ENCODE results near the gene EXOSC3. TPM values are rescaled to one million over a fixed set of nuclear protein-coding genes. Genes with fewer than 3 reads are reported as not detected.

Gene EXOSC3
- total and polyA plus RNA-seq, 2 of the 13 experiments (the other 11 are each of a cell fraction or from before 2014, with no cell fraction given), result 17.5 to 68.7 TPM

DNA sequence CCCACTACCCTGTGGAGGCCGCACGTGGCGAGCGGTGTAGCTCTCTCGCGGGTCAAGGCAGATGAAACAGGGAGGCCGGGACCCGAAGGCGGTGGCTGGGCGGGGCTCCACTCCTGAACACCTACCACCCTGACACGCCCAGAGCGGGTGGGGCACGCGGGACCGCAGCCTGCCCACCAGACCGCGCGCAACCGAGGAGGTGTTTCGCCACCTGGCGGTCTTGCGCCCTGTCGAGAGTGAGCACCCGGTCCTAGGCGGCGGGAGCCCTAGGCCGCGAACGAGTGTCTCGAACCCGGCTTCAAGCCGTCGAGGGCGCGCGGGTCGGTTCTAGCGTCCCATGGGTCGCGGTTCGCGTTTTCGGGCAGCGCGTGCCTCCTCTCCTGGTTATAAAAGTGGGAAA, 2.2 kb upstream of the EXOSC3 start (continued):
- TF ChIP-seq, protein P1, sequence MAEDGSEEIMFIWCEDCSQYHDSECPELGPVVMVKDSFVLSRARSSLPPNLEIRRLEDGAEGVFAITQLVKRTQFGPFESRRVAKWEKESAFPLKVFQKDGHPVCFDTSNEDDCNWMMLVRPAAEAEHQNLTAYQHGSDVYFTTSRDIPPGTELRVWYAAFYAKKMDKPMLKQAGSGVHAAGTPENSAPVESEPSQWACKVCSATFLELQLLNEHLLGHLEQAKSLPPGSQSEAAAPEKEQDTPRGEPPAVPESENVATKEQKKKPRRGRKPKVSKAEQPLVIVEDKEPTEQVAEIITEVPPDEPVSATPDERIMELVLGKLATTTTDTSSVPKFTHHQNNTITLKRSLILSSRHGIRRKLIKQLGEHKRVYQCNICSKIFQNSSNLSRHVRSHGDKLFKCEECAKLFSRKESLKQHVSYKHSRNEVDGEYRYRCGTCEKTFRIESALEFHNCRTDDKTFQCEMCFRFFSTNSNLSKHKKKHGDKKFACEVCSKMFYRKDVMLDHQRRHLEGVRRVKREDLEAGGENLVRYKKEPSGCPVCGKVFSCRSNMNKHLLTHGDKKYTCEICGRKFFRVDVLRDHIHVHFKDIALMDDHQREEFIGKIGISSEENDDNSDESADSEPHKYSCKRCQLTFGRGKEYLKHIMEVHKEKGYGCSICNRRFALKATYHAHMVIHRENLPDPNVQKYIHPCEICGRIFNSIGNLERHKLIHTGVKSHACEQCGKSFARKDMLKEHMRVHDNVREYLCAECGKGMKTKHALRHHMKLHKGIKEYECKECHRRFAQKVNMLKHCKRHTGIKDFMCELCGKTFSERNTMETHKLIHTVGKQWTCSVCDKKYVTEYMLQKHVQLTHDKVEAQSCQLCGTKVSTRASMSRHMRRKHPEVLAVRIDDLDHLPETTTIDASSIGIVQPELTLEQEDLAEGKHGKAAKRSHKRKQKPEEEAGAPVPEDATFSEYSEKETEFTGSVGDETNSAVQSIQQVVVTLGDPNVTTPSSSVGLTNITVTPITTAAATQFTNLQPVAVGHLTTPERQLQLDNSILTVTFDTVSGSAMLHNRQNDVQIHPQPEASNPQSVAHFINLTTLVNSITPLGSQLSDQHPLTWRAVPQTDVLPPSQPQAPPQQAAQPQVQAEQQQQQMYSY (CRISPR knock-in tag; IDR thresholded peaks at IDR 0.05), result no peak
- TF ChIP-seq ZNF562 (CRISPR knock-in tag; IDR thresholded peaks at IDR 0.05; ENCODE audit: borderline replicate concordance), result no peak
- TF ChIP-seq, protein P2, sequence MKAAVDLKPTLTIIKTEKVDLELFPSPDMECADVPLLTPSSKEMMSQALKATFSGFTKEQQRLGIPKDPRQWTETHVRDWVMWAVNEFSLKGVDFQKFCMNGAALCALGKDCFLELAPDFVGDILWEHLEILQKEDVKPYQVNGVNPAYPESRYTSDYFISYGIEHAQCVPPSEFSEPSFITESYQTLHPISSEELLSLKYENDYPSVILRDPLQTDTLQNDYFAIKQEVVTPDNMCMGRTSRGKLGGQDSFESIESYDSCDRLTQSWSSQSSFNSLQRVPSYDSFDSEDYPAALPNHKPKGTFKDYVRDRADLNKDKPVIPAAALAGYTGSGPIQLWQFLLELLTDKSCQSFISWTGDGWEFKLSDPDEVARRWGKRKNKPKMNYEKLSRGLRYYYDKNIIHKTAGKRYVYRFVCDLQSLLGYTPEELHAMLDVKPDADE (CRISPR knock-in tag; IDR thresholded peaks at IDR 0.05), result no peak
- TF ChIP-seq, protein P3, sequence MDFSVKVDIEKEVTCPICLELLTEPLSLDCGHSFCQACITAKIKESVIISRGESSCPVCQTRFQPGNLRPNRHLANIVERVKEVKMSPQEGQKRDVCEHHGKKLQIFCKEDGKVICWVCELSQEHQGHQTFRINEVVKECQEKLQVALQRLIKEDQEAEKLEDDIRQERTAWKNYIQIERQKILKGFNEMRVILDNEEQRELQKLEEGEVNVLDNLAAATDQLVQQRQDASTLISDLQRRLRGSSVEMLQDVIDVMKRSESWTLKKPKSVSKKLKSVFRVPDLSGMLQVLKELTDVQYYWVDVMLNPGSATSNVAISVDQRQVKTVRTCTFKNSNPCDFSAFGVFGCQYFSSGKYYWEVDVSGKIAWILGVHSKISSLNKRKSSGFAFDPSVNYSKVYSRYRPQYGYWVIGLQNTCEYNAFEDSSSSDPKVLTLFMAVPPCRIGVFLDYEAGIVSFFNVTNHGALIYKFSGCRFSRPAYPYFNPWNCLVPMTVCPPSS (IDR thresholded peaks at IDR 0.05), result no peak
- TF ChIP-seq, protein P4, sequence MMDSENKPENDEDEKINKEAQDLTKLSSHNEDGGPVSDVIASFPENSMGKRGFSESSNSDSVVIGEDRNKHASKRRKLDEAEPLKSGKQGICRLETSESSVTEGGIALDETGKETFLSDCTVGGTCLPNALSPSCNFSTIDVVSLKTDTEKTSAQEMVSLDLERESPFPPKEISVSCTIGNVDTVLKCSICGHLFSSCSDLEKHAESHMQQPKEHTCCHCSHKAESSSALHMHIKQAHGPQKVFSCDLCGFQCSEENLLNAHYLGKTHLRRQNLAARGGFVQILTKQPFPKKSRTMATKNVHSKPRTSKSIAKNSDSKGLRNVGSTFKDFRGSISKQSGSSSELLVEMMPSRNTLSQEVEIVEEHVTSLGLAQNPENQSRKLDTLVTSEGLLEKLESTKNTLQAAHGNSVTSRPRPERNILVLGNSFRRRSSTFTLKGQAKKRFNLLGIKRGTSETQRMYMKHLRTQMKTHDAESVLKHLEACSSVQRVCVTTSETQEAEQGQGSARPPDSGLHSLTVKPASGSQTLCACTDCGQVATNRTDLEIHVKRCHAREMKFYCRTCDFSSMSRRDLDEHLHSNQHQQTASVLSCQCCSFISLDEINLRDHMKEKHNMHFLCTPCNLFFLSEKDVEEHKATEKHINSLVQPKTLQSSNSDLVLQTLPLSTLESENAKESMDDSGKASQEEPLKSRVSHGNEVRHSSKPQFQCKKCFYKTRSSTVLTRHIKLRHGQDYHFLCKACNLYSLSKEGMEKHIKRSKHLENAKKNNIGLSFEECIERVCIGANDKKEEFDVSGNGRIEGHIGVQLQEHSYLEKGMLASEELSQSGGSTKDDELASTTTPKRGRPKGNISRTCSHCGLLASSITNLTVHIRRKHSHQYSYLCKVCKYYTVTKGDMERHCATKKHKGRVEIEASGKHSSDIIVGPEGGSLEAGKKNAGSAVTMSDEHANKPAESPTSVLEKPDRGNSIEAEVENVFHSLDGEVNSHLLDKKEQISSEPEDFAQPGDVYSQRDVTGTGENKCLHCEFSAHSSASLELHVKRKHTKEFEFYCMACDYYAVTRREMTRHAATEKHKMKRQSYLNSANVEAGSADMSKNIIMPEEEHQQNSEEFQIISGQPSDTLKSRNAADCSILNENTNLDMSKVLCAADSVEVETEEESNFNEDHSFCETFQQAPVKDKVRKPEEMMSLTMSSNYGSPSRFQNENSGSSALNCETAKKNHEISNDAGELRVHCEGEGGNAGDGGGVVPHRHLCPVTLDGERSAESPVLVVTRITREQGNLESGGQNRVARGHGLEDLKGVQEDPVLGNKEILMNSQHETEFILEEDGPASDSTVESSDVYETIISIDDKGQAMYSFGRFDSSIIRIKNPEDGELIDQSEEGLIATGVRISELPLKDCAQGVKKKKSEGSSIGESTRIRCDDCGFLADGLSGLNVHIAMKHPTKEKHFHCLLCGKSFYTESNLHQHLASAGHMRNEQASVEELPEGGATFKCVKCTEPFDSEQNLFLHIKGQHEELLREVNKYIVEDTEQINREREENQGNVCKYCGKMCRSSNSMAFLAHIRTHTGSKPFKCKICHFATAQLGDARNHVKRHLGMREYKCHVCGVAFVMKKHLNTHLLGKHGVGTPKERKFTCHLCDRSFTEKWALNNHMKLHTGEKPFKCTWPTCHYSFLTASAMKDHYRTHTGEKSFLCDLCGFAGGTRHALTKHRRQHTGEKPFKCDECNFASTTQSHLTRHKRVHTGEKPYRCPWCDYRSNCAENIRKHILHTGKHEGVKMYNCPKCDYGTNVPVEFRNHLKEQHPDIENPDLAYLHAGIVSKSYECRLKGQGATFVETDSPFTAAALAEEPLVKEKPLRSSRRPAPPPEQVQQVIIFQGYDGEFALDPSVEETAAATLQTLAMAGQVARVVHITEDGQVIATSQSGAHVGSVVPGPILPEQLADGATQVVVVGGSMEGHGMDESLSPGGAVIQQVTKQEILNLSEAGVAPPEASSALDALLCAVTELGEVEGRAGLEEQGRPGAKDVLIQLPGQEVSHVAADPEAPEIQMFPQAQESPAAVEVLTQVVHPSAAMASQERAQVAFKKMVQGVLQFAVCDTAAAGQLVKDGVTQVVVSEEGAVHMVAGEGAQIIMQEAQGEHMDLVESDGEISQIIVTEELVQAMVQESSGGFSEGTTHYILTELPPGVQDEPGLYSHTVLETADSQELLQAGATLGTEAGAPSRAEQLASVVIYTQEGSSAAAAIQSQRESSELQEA (CRISPR knock-in tag; IDR thresholded peaks at IDR 0.05; ENCODE audit: not compliant biosample characterization), result no peak
